ENCODE data around the gene OR51T1. TPM values are rescaled to one million over a fixed set of nuclear protein-coding genes. Genes with fewer than 3 reads are reported as not detected.

The OR51T1 gene
- total RNA-seq, 3 donors from 2014 or later, result not detected

GRCh38 chr11:4924239-4924638 lies 42.5 kb downstream of the OR51T1 start, which contains the start of gene OR51G1:
OR51G1 (minus strand) TSS chr11:4924339; CDS start chr11:4924339, 0 bp downstream.
- no peaks in the 10 kb centered on the region for H3K27me3 ChIP-seq
- no peaks in the 10 kb centered on the region for H3K9me3 ChIP-seq
- no peaks in the 10 kb centered on the region for H3K4me1 ChIP-seq
- intact Hi-C loops (cut with DNase I; ENCODE audit: low total_unique reads), result no loop called here
- H3K27ac ChIP-seq, result no peak within 1 kb of the TSS
- H3K4me3 ChIP-seq, result no peak within 1 kb of the TSS
- no peak for TF ChIP-seq CTCF (IDR thresholded peaks at IDR 0.05)
- no peak for TF ChIP-seq POLR2A (IDR thresholded peaks at IDR 0.05)
- no peak for TF ChIP-seq POLR2AphosphoS5 (IDR thresholded peaks at IDR 0.05)
- no peak for DNase-seq (ENCODE audit: low spot score in 2 of 2)
- no peaks in the 10 kb centered on the region for H3K36me3 ChIP-seq

GRCh38 chr11:4926608-4927007 lies 44.9 kb downstream of the OR51T1 start:
- Histone ChIP-seq H3K4me3 (no peak overlapping the region), H3K27me3 (no peaks in the 10 kb centered on the region), H3K27ac (no peak overlapping the region), H3K9me3 (no peaks in the 10 kb centered on the region), H3K4me1 (no peaks in the 10 kb centered on the region), H3K36me3 (no peaks in the 10 kb centered on the region)
- intact Hi-C loops (cut with DNase I; ENCODE audit: low total_unique reads), result no loop called here
- DNase-seq (ENCODE audit: low spot score in 2 of 2), result no peak
- TF ChIP-seq POLR2AphosphoS5 (IDR thresholded peaks at IDR 0.05), result no peak
- no peak for TF ChIP-seq POLR2A (IDR thresholded peaks at IDR 0.05)
- TF ChIP-seq CTCF (IDR thresholded peaks at IDR 0.05), result no peak

Other genes starting within 250 kb of the OR51T1 start
- not detected for gene OR51D1, start 244.4 kb upstream of the OR51T1 start, total RNA-seq
- under 1 TPM; 0.29 to 0.33 (median 0.32) TPM for gene OR51E1, start 237.9 kb upstream of the OR51T1 start, total RNA-seq
- gene OR51E2, start 184.0 kb upstream of the OR51T1 start, total RNA-seq, result not detected
- not detected for gene MMP26, start 177.1 kb upstream of the OR51T1 start, total RNA-seq
- gene OR51F1, start 112.0 kb upstream of the OR51T1 start, total RNA-seq, result not detected
- gene OR52R1, start 77.5 kb upstream of the OR51T1 start, total RNA-seq, result not detected
- not detected for gene OR51F2, start 60.6 kb upstream of the OR51T1 start, total RNA-seq
- gene OR51S1, start 32.7 kb upstream of the OR51T1 start, total RNA-seq, result not detected
- not detected for gene OR51A7, start 21.9 kb downstream of the OR51T1 start, total RNA-seq
- gene OR51G2, start 37.5 kb downstream of the OR51T1 start, total RNA-seq, result not detected
- not detected for gene OR51G1, start 42.4 kb downstream of the OR51T1 start, total RNA-seq
- not detected for gene OR51A4, start 65.7 kb downstream of the OR51T1 start, total RNA-seq
- not detected for gene OR51A2, start 73.8 kb downstream of the OR51T1 start, total RNA-seq
- gene OR51L1, start 113.0 kb downstream of the OR51T1 start, total RNA-seq, result not detected
- not detected for gene OR52J3, start 164.6 kb downstream of the OR51T1 start, total RNA-seq
- gene OR52E2, start 177.7 kb downstream of the OR51T1 start, total RNA-seq, result not detected
- not detected for gene OR52E1, start 187.7 kb downstream of the OR51T1 start, total RNA-seq